GM18907 (cell line): ENCODE measurements around the gene ZFTA.
"Not testable (repeated sequence)": the region's sequence is repeated elsewhere in the genome, so short reads cannot be mapped to it uniquely, and the experiment has no call there.

Source experiments
- ATAC-seq: cut with Tn5 transposase; IDR thresholded peaks from one replicate; pipeline ENCODE4 v1.9.1; 2021; ENCODE audit warnings: mild to moderate bottlenecking, moderate library complexity; ENCODE audit not compliant: unreplicated experiment

Gene ZFTA

GRCh38 chr11:63779039-63779438 lies 10.5 kb upstream of the ZFTA start:
- no peak for ATAC-seq

- no peak for ATAC-seq
Measured at GRCh38 chr11:63775191-63775590, 6.6 kb upstream of the ZFTA start.

DNA sequence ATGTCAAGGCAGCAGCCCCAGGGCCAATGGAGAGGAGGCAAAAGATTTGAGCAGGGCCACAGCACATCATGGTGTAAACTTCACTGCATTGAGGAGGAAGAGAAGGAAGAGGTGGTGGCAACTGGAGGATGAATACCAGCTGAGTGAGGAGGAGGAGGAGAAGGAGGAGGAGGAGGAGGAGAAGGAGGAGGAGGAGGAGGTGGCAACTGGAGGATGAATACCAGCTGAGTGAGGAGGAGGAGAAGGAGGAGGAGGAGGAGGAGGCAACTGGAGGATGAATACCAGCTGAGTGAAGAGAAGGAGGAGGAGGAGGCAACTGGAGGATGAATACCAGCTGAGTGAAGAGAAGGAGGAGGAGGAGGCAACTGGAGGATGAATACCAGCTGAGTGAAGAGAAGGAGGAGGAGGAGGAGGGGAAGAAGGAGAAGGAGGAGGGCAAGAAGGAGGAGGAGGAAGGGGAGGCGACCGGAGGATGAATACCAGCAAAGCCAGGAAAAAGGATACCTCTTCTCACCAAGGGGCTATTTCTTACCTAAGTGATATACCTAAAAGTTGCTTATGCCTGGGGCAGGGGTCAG lies 3.3 kb upstream of the ZFTA start:
- not testable (repeated sequence) for ATAC-seq

- no peak for ATAC-seq
Measured at GRCh38 chr11:63770763-63771162, 2.2 kb upstream of the ZFTA start.

- ATAC-seq, result no peak
Measured at GRCh38 chr11:63769714-63770455, 1.3 kb upstream of the ZFTA start.

GRCh38 chr11:63769042-63769713 lies 603 bp upstream of the ZFTA start:
- ATAC-seq, result peak; percentile 37

DNA sequence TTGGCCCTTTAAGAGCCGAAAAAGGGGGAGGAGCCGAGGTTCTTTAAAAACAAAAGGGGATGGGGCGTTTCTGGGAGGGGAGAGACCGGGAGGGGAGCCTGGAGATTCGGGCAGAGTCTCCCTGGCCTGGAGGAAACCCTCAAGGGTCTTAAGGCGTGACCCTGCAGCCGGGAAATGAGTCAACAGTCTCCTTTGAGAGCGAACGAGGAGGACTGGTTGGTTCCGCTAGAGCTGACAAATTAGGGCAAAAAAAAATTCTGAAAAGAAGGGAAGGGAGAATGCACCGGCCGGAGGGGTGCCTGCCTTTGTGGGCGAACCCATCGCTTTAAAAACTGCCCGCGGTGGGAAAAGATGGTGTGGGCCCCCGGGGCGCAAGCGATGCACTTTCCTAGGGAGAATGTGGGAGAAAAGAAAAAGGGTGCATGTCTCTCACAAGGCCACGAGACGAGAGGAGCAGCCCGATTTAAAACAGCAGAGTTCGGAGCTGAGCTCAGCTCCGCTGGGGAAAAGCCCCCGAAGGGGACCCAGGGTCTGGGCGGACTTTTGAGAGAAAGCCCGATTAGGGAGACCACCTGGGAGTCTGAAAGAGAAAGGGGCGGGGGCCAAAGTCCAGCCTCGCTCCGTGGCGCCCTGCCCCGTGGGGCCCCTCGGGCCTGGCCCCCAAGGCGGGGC lies 874 bp downstream of the ZFTA start:
- peak; percentile 7 for ATAC-seq

GRCh38 chr11:63767267-63767564 lies 1.4 kb downstream of the ZFTA start:
- peak; percentile 10 for ATAC-seq

- no peak for ATAC-seq
Measured at GRCh38 chr11:63766531-63767235, 1.9 kb downstream of the ZFTA start.

DNA sequence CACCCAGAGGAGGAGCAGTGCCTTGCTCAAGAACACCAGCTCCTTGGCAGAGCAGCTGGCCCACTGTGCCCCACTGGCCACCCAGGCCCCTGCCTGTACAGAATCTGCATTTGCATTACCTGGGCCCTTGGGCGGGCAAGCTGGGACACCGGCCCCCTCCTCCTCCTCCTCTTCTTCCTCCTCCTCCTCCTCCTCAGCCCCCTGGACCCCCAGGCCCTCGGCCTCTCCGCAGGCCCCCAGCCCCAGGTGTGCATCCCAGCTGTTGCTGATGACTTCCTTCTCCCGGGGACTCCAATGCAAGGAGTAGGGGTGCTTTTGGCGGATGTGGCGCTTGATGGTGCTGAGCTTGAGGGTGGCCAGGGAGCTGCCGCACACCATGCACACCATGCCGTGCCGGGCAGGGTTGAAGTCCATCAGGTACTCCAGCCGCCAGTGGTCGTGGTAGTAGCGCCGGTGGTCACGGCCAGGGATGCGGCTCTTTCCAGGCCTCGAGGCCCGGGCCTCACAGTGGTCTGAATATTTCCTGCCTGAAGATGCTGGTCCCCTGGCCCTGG lies 2.8 kb downstream of the ZFTA start:
- ATAC-seq, result no peak

DNA sequence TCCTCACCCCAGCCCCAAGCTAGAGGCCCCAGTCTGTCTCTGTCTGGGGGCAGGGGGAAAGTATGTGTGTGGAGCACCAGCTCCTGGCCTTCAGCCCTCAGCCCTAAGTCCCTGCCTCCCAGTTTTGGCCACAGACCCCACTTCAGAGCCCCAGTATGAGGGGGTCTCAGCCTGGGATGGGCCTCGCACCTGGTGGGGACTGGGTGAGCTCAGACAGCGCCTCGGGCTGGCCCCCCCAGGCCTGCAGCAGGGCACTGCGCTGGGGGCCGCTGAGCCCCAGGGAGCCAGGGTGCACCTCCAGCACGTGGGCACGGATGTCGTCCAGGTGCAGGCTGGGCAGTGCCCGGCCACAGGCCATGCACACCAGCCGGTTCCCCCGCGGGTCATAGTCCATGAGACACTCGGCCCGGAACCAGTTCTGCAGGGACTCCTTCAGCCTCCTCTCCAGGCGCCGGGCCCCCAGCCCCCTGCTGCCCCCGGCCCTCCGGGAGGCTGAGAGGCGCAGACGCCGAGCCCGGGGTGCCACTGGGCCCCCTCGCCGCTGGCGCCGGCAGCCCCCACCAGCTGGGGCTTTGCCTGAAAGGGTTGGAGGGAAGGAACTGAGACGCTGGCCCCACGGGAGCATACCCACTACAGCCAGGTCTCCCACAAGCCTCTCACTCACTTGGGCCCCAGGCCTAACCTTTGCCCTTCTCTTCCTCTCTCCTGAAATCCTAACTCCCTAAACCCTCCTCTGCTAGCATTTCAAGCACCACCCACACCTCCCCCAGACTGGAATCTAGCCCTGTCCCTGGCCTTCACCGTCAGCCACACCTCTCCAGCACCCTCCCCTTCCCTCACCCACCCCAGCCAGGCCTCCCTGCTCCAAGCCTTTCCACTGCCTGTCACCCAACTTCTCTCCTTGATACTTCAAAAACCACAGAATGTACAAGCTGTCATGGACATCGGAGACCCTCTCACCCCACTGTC lies 3.6 kb downstream of the ZFTA start:
- ATAC-seq, result no peak

DNA sequence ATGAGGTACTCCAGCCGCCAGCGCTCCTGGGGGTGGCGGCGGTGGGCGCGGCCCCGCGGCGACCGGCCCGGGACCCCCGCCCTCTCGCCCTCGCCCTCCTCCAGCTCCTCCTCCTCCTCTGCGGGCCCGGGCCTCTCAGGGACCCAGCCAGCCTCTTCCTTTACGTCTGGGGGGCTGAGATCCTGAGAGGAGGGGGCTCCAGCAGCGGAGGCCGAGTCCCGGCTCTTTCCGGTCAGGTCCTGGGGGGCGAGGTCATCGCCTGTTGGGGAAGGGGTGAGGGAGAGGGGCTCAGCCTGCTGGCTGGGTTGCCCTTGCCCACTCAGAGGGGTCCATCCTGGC lies 4.3 kb downstream of the ZFTA start:
- ATAC-seq, result no peak

DNA sequence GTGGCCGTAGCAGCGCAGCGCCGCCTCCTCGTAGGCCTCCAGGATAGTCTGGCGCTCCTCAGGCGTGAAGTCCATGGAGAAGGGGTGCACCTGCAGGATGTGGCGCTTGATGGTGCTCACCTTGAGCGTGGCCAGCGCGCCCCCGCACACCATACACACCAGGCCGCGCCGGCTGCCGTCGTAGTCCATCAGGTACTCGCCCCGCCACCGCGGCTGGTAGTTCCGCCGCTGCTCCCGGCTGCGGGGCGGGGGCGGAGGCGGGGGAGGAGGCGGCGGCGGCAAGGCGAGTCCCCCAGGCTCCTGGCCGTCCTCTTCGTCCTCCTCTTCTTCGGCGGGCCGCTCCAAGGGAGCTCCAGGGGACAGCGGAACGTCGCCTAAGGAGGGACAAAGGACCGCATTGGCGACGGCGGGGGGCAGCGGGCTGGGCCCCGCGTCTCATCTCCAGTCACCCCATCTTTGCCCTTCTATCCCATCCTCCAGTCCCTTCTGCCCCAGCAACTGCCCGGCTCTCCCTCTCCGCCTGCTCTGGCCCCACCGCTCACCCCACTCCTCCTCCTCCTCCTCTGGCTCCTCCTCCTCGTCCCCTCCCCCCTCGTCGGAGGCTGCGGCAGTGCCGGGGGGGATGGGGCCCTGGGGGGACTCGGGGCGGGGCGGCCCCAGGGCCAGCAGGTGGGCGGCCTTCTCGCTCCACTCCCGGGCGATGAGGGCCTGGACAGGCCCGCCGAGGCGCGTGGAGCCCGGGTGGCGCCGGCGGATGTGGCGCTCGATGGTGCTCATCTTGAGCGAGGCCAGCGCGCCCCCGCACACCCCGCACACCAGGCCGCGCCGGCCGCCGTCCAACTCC lies 4.9 kb downstream of the ZFTA start:
- no peak for ATAC-seq

DNA sequence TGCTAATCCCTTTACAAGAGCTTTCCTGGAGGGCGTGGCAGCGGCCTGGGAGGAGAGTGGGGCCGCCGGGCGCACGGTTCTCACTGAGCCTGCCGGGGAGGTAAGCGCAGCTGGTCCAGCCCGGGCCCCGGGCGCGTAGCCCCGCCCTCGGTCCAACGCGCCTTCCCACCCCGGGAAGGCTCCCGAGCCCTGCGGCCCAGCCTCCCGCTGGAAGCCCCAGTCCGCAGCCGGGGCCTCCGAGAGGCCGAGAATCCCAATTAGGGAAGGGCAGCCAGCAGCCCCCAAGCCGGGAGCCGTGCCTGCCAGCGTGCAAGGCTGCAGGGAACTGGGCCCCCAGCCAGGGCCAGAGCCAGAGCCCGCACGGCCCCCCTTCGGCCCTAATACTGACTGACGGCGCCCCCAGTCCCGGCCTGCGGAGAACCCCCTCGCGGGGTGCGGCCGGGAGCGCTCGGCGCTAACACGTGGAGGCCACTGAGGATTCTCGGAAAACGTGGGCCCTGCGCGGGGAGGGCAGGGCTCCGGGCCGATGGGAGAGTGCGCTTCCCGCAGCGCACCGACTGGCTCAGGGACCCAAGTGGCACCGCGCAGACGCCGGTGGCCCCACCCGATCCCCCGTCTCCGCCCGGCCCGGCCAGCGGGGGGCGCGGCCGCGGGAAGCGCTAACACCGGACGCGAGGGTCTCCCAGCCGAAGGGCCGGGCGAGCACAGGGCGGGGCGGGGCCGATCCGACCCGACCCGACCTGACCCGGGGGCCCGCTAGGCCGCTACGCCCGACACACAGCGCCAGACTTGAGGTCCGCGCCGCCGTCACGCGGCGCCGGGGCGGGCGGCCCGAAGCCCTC lies 5.7 kb downstream of the ZFTA start:
- ATAC-seq, result no peak

DNA sequence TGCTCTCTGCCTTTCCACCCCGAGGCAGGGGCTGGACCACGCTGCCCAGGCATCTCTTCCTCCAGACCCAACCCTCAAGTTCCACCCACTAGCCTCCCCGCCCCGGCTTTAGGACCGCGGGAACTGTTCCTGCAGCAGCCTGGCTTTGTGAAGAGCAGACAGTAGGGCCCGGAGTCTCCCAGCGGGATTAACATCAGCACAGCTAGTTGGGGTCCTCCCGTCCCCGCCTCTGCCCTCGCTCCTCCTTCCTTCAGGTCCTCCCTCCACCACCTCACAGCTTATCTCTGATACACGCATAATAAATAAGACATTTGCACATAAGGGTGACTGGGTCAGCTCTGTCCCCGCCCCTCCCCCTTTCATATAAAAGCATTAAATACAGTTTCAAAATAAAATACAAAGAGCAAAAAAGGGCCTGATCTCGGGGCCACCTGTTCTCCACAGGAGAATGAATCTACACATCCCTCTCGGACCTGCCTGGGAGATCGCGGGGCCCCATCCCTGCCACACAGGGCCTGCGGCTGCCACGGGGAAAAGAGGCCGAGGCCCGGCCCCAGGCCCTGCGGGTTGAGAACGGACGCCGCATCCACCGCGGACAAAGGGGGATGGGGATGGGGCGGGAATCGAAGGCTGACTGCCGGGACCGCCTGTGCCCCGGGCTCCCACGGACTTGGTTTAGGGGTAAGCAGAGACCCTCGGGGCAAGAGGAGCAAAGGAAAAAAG lies 6.5 kb downstream of the ZFTA start:
- no peak for ATAC-seq

- ATAC-seq, result no peak
Measured at GRCh38 chr11:63761188-63761587, 7.4 kb downstream of the ZFTA start.

DNA sequence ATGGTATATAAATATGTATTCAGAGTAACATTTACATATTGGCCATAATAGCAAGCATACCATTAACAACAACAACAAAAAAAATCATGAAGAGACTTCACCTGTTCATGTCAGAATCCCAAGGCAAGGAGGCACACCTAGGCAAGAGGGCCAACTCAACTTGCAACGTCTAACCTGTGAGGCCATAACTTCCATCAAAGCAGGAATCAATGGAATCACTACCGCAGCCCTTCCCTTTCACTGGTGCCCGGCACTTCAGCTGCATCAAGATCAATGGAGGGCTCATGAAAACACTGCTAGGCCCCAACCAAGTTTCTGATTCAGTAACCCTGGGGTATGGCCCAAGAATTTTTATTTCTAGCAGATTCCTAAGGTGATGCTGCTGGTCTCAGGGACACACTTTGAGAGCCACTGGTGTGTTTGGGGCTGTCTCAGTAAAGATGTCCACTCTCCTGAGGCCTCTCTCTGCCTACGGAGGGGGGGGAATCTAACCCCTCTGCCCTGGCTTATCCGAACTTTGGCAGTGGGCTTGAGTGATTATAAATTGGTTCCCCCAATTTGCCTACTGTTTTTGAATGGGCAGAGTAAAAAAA lies 8.0 kb downstream of the ZFTA start:
- no peak for ATAC-seq
